Fibroblast of lung (primary cell): ENCODE measurements around the gene RCL1. TPM values are rescaled to one million over a fixed set of nuclear protein-coding genes. Genes with fewer than 3 reads are reported as not detected.
"Not testable (repeated sequence)": the region's sequence is repeated elsewhere in the genome, so short reads cannot be mapped to it uniquely, and the experiment has no call there.

Source experiments
- DNase-seq, 2 donors: peaks; one replicate each; pipeline versions ENCODE4 v3.0.0 to v3.0.0-alpha.2; 2010; ENCODE audit warnings: low read depth in 2 of 2
- H2AFZ ChIP-seq: 2 replicates; pipeline ENCODE4 v1.5.1; 2012; ENCODE audit warnings: low read length, control low read depth, inconsistent platforms
- H3K27ac ChIP-seq: 2 replicates; pipeline ENCODE4 v1.5.1; 2011; ENCODE audit warnings: low read length, control low read depth; ENCODE audit not compliant: insufficient read depth
- H3K27me3 ChIP-seq: 2 replicates; pipeline ENCODE4 v1.5.1; 2011; ENCODE audit warnings: mild to moderate bottlenecking, low read length; ENCODE audit not compliant: control insufficient read depth, insufficient read depth
- H3K36me3 ChIP-seq: 2 replicates; pipeline ENCODE4 v1.5.1; 2011; ENCODE audit warnings: low read length; ENCODE audit not compliant: control insufficient read depth, insufficient read depth
- H3K4me1 ChIP-seq: 2 replicates; pipeline ENCODE4 v1.5.1; 2011; ENCODE audit warnings: low read length; ENCODE audit not compliant: control insufficient read depth, insufficient read depth; ENCODE audit errors: extremely low read depth
- H3K4me2 ChIP-seq: 2 replicates; pipeline ENCODE4 v1.5.1; 2011; ENCODE audit warnings: low read length, control low read depth; ENCODE audit not compliant: insufficient read depth; ENCODE audit errors: extremely low read depth
- H3K4me3 ChIP-seq, 4 experiments: fragments of 200-600 bp in 1 of 4; sonication (generic) in 1 of 4; replicated peaks in 1 of 4; 2 replicates each; pipeline ENCODE4 v1.5.1; 2011 to 2016; ENCODE audit warnings: low read length in 4 of 4, low read depth in 3 of 4, mild to moderate bottlenecking in 3 of 4, control low read depth in 2 of 4, inconsistent platforms in 1 of 4, mixed read lengths in 1 of 4; ENCODE audit not compliant: insufficient read depth in 1 of 4; ENCODE audit errors: control extremely low read depth in 1 of 4
- H3K79me2 ChIP-seq: 2 replicates; pipeline ENCODE4 v1.5.1; 2012; ENCODE audit warnings: mild to moderate bottlenecking, low read length, inconsistent platforms; ENCODE audit not compliant: control insufficient read depth, insufficient read depth
- H3K9ac ChIP-seq: 2 replicates; pipeline ENCODE4 v1.5.1; 2011; ENCODE audit warnings: mild to moderate bottlenecking, low read length, control low read depth; ENCODE audit not compliant: insufficient read depth
- H3K9me3 ChIP-seq: 2 replicates; pipeline ENCODE4 v1.5.1; 2012; ENCODE audit warnings: low read depth, low read length; ENCODE audit not compliant: control insufficient read depth, insufficient read depth
- H4K20me1 ChIP-seq: 2 replicates; pipeline ENCODE4 v1.5.1; 2011; ENCODE audit warnings: low read length; ENCODE audit not compliant: control insufficient read depth, insufficient read depth; ENCODE audit errors: extremely low read depth
- EZH2 ChIP-seq: IDR thresholded peaks from 2 replicates; pipeline ENCODE4 v1.5.1; 2012; ENCODE audit warnings: low read length, control low read depth, mild to moderate bottlenecking; ENCODE audit errors: missing control alignments
- polyA plus RNA-seq, 2 donors: library from polyadenylated mRNA; depleted of rRNA in 1 of 2; stranded (reverse) in 1 of 2; unstranded in 1 of 2; fragments of >200 nt; gene quantifications; 2 replicates each; pipeline ENCODE4 v1.2.1, GENCODE V29; 2011 to 2012; ENCODE audit warnings: missing spikeins in 1 of 2
- total RNA-seq: library from RNA; depleted of rRNA; stranded (reverse); fragments of >200 nt; gene quantifications from 2 replicates; pipeline ENCODE4 v1.2.1, GENCODE V29; 2014
- TF ChIP-seq, protein P1 (sequence below), 2 donors: IDR thresholded peaks in 1 of 2; conservative IDR thresholded peaks in 1 of 2; 1 replicate in 1 of 2; 2 replicates in 1 of 2; pipeline ENCODE4 v1.5.1; 2011 to 2012; ENCODE audit warnings: low read length in 2 of 2, control low read depth in 1 of 2, inconsistent platforms in 1 of 2, low read depth in 1 of 2, mild to moderate bottlenecking in 1 of 2

The RCL1 gene
- total and polyA plus RNA-seq, 2 donors (not counting 1 experiment from before 2014, with no cell fraction given), result 5.0 to 14.5 TPM

DNA sequence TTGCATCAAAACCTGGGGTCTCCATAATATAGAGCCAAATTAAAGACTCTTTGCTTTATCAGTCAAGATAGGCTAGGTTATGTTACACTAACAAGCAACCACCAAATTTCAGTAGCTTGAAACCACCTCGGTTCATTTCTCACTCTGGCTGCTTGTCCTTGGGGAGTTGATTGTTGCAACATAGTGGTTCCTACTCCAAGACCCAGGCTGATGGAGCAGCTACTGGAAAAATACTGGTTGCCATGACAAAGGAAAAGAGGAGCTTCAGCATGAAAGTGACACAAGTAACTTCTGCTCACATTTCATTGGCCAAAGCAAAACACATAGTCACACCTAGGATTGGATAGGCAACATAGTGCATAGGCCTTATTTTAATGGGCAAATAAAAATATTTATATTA is 18.5 kb upstream of the RCL1 start:
- no peaks in the 10 kb centered on the region for H3K36me3 ChIP-seq
- peak in 1 of 2 donors; percentile 43 for DNase-seq

DNA sequence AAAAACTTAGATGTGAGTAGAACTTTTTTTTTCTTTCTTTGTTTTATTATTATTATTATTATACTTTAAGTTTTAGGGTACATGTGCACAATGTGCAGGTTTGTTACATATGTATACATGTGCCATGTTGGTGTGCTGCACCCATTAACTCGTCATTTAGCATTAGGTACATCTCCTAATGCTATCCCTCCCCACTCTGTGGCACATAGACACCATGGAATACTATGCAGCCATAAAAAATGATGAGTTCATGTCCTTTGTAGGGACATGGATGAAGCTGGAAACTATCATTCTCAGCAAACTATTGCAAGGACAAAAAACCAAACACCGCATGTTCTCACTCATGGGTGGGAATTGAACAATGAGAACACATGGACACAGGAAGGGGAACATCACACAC is 17.8 kb upstream of the RCL1 start:
- H3K9me3 ChIP-seq, H3K4me2 ChIP-seq, H3K79me2 ChIP-seq: not testable (repeated sequence)

More for the DNA sequence above, 18.5 kb upstream of the RCL1 start:
- no peak overlapping the region for H3K4me2 ChIP-seq
- H3K4me1 ChIP-seq, result peaks cover 2% of the 10 kb centered on the region
- no peaks in the 10 kb centered on the region for H3K79me2 ChIP-seq
- H3K27me3 ChIP-seq, result no peaks in the 10 kb centered on the region
- TF ChIP-seq, protein P1, sequence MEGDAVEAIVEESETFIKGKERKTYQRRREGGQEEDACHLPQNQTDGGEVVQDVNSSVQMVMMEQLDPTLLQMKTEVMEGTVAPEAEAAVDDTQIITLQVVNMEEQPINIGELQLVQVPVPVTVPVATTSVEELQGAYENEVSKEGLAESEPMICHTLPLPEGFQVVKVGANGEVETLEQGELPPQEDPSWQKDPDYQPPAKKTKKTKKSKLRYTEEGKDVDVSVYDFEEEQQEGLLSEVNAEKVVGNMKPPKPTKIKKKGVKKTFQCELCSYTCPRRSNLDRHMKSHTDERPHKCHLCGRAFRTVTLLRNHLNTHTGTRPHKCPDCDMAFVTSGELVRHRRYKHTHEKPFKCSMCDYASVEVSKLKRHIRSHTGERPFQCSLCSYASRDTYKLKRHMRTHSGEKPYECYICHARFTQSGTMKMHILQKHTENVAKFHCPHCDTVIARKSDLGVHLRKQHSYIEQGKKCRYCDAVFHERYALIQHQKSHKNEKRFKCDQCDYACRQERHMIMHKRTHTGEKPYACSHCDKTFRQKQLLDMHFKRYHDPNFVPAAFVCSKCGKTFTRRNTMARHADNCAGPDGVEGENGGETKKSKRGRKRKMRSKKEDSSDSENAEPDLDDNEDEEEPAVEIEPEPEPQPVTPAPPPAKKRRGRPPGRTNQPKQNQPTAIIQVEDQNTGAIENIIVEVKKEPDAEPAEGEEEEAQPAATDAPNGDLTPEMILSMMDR (conservative IDR thresholded peaks at IDR 0.05 in 1 of 2, IDR thresholded peaks at IDR 0.05 in 1 of 2; ENCODE audit: low read depth in 1 of 2, low read length in 2 of 2), result no peak
- no peak for TF ChIP-seq EZH2
- no peaks in the 10 kb centered on the region for H4K20me1 ChIP-seq
- H3K9ac ChIP-seq, result no peak overlapping the region
- H2AFZ ChIP-seq, result no peak overlapping the region
- no peak overlapping the region for H3K4me3 ChIP-seq
- no peak overlapping the region for H3K27ac ChIP-seq
- no peaks in the 10 kb centered on the region for H3K9me3 ChIP-seq

DNA sequence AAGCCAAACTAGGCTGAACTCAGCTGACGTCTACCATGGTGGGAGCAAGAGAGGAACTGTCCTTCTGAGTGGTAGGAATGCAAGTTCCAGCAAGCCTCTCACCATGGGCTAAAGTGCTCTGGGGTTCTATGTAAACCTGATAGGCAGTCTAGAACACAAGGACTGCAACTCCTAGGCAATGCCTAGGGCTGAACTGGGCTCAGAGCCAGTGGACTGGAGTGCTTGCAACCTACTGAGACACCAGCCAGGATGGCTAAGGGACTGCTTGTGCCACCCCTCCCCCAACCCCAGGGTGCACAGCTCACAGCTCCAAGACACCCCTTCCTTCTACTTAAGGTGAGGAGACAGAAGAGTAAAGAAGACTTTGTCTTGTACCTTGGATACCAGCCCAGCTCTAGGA is 12.1 kb upstream of the RCL1 start:
- TF ChIP-seq, protein P1 (conservative IDR thresholded peaks at IDR 0.05 in 1 of 2, IDR thresholded peaks at IDR 0.05 in 1 of 2; ENCODE audit: low read depth in 1 of 2, low read length in 2 of 2), result no peak
- no peak for TF ChIP-seq EZH2
- Histone ChIP-seq H3K79me2 (no peaks in the 10 kb centered on the region), H3K4me3 (no peak overlapping the region), H3K27me3 (no peaks in the 10 kb centered on the region), H2AFZ (no peak overlapping the region), H3K9me3 (no peaks in the 10 kb centered on the region), H3K4me2 (no peak overlapping the region), H3K9ac (no peak overlapping the region), H3K27ac (no peak overlapping the region), H4K20me1 (no peaks in the 10 kb centered on the region), H3K36me3 (no peaks in the 10 kb centered on the region), H3K4me1 (no peaks in the 10 kb centered on the region)
- no peak for DNase-seq

More for the DNA sequence above, 17.8 kb upstream of the RCL1 start:
- not testable (repeated sequence) for H4K20me1 ChIP-seq, H3K4me1 ChIP-seq, H3K27me3 ChIP-seq, H3K4me3 ChIP-seq, H3K9ac ChIP-seq, H3K36me3 ChIP-seq, H2AFZ ChIP-seq, DNase-seq, H3K27ac ChIP-seq
